Body of pancreas (tissue), 4 donors: Measurements from ENCODE around the gene PPP3CB. TPM values are rescaled to one million over a fixed set of nuclear protein-coding genes. Genes with fewer than 3 reads are reported as not detected.

Experiments
- ATAC-seq: fragments of 150-250 bp; one replicate; pipeline ENCODE4 v1.9.1; 2016
- DNase-seq, 4 donors: peaks; one replicate each; pipeline ENCODE4 v3.0.0-alpha.2; 2019
- H3K27ac ChIP-seq, 4 donors: fragments of 200-600 bp; sonication (generic); 1 replicate in 3 of 4; 2 replicates in 1 of 4; pipeline versions ENCODE4 v1.5.1 to v1.6.1; 2016 to 2019; ENCODE audit warnings: mild to moderate bottlenecking in 1 of 4, mixed read lengths in 1 of 4, moderate library complexity in 1 of 4
- H3K27me3 ChIP-seq, 2 donors: fragments of 200-600 bp; sonication (generic); one replicate each; pipeline ENCODE4 v1.6.0; 2016; ENCODE audit warnings: mild to moderate bottlenecking in 1 of 2
- H3K36me3 ChIP-seq, 2 donors: fragments of 200-600 bp; sonication (generic); replicated peaks in 1 of 2; 2 replicates each; pipeline ENCODE4 v1.5.1; 2016; ENCODE audit warnings: low read depth in 2 of 2; ENCODE audit not compliant: insufficient read depth in 1 of 2
- H3K4me1 ChIP-seq: fragments of 200-600 bp; sonication (generic); one replicate; pipeline ENCODE4 v1.6.0; 2016
- H3K4me3 ChIP-seq, 2 donors: fragments of 200-600 bp; sonication (generic); 1 replicate in 1 of 2; 2 replicates in 1 of 2; pipeline ENCODE4 v1.5.1; 2016 to 2019
- H3K9me3 ChIP-seq, 3 donors: fragments of 200-600 bp; sonication (generic); 1 replicate in 2 of 3; 2 replicates in 1 of 3; pipeline ENCODE4 v1.5.1; 2016
- CTCF ChIP-seq, 7 experiments: fragments of 450-650 bp in 4 of 7; fragments of 200-600 bp in 3 of 7; sonication (generic) in 3 of 7; IDR thresholded peaks; one replicate each; pipeline ENCODE4 v1.5.1; 2016 to 2019; ENCODE audit warnings: antibody characterized with exemption in 7 of 7
- POLR2A ChIP-seq, 3 donors: fragments of 450-650 bp; IDR thresholded peaks; one replicate each; pipeline ENCODE4 v1.6.1; 2016; ENCODE audit warnings: antibody characterized with exemption in 3 of 3, mild to moderate bottlenecking in 2 of 3
- WGBS, 2 donors: methylation state at CpG; one replicate each; pipeline ENCODE4 v1.1.5; 2017; 5-methylcytosine and 5-hydroxymethylcytosine counted together
- intact Hi-C: fragments of 100-400 bp; cut with DNase I; formaldehyde crosslinking; loops from one replicate; pipeline ENCODE4 v1.15.1; 2023
- total RNA-seq, 2 donors: library from RNA; depleted of rRNA; stranded (reverse); fragments of >200 nt; gene quantifications; one replicate each; pipeline ENCODE4 v1.1.0, GENCODE V29; 2016

PPP3CB gene
- total RNA-seq, 2 donors from 2014 or later: 20.4 to 27.5 TPM

GRCh38 chr10:73529089-73529832 is 33.4 kb upstream of the PPP3CB start:
- peak; percentile 82 for ATAC-seq
- Histone ChIP-seq H3K27ac (no peak overlapping the region), H3K9me3 (no peaks in the 10 kb centered on the region), H3K27me3 (no peaks in the 10 kb centered on the region), H3K36me3 (peaks cover 0 to 5% of the 10 kb centered on the region in 2 donors), H3K4me1 (no peaks in the 10 kb centered on the region), H3K4me3 (no peak overlapping the region)
- WGBS, 2 donors: 87 to 88% methylated on average over 5 of the region's 5 CpGs
- TF ChIP-seq POLR2A (IDR thresholded peaks at IDR 0.05) (no peak), CTCF (IDR thresholded peaks at IDR 0.05) (peak; percentile 64 to 88 (median 82))
- intact Hi-C loops: loop anchor here (5.0 kb wide), 1 partner anchor 113 kb away; the partner anchor contains the start of gene MYOZ1
- DNase-seq: peak; percentile 39 to 73 (median 46)

- DNase-seq: no peak
- Histone ChIP-seq H3K4me3 (no peak overlapping the region), H3K36me3 (peaks cover 5 to 31% of the 10 kb centered on the region in 2 donors), H3K27me3 (no peaks in the 10 kb centered on the region), H3K27ac (no peak overlapping the region), H3K4me1 (no peaks in the 10 kb centered on the region), H3K9me3 (no peaks in the 10 kb centered on the region)
- no peak for TF ChIP-seq POLR2A (IDR thresholded peaks at IDR 0.05)
- no peak for TF ChIP-seq CTCF (IDR thresholded peaks at IDR 0.05)
- WGBS, 2 donors: 96 to 97% methylated on average over 1 of the region's 1 CpG
- intact Hi-C loops: no loop called here
- ATAC-seq: no peak
Measured at GRCh38 chr10:73522263-73522662, 26.4 kb upstream of the PPP3CB start.

GRCh38 chr10:73519336-73519735 is 23.5 kb upstream of the PPP3CB start:
- peaks cover 5 to 36% of the 10 kb centered on the region in 2 donors for H3K36me3 ChIP-seq
- intact Hi-C loops: no loop called here
- no peak for TF ChIP-seq CTCF (IDR thresholded peaks at IDR 0.05)
- TF ChIP-seq POLR2A (IDR thresholded peaks at IDR 0.05): no peak
- DNase-seq (no peak), ATAC-seq (no peak)
- no peaks in the 10 kb centered on the region for H3K9me3 ChIP-seq
- no peaks in the 10 kb centered on the region for H3K4me1 ChIP-seq
- no peak overlapping the region for H3K4me3 ChIP-seq
- H3K27me3 ChIP-seq: no peaks in the 10 kb centered on the region
- no peak overlapping the region for H3K27ac ChIP-seq
- WGBS, 2 donors: 92 to 95% methylated on average over 3 of the region's 3 CpGs

- H3K36me3 ChIP-seq: peaks cover 0 to 31% of the 10 kb centered on the region in 2 donors
- ATAC-seq: no peak
- WGBS, 2 donors: 88 to 89% methylated on average over 4 of the region's 4 CpGs
Measured at GRCh38 chr10:73517166-73517888, 21.5 kb upstream of the PPP3CB start.

More at GRCh38 chr10:73517166-73517888, 21.5 kb upstream of the PPP3CB start:
- Histone ChIP-seq H3K4me3 (no peak overlapping the region), H3K9me3 (no peaks in the 10 kb centered on the region), H3K4me1 (no peaks in the 10 kb centered on the region), H3K27me3 (no peaks in the 10 kb centered on the region), H3K27ac (no peak overlapping the region)
- TF ChIP-seq POLR2A (IDR thresholded peaks at IDR 0.05) (no peak), CTCF (IDR thresholded peaks at IDR 0.05) (no peak)
- no peak for DNase-seq
- intact Hi-C loops: no loop called here
